GM12801 (cell line): ENCODE data around the gene MAN1B1.

Experiments used
- TF ChIP-seq, protein P1 (sequence below): IDR thresholded peaks from one replicate; pipeline ENCODE4 v1.5.1; 2011; ENCODE audit warnings: control low read depth; ENCODE audit not compliant: insufficient read length; ENCODE audit errors: extremely low read depth

The MAN1B1 gene

DNA sequence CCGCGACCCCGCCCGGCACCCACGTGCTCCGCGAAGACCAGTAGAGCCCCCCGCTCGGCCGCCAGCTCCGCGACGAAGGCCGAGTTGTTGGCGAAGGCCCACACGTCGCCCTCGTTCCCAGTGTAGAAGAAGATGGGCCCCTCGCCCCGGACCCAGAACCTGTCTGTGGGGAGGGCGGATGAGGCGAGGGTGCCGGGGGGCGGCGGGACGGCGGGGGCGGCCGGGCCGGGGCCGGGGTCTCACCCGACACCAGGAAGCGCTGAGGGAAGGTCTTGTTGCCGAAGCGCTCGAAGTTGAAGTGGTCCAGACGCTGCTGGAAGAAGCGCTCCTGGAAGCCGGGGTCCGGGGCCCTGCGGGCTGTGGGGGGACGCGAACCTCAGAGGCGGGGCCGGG lies 27.4 kb downstream of the MAN1B1 start:
- TF ChIP-seq, protein P1, sequence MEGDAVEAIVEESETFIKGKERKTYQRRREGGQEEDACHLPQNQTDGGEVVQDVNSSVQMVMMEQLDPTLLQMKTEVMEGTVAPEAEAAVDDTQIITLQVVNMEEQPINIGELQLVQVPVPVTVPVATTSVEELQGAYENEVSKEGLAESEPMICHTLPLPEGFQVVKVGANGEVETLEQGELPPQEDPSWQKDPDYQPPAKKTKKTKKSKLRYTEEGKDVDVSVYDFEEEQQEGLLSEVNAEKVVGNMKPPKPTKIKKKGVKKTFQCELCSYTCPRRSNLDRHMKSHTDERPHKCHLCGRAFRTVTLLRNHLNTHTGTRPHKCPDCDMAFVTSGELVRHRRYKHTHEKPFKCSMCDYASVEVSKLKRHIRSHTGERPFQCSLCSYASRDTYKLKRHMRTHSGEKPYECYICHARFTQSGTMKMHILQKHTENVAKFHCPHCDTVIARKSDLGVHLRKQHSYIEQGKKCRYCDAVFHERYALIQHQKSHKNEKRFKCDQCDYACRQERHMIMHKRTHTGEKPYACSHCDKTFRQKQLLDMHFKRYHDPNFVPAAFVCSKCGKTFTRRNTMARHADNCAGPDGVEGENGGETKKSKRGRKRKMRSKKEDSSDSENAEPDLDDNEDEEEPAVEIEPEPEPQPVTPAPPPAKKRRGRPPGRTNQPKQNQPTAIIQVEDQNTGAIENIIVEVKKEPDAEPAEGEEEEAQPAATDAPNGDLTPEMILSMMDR = no peak

DNA sequence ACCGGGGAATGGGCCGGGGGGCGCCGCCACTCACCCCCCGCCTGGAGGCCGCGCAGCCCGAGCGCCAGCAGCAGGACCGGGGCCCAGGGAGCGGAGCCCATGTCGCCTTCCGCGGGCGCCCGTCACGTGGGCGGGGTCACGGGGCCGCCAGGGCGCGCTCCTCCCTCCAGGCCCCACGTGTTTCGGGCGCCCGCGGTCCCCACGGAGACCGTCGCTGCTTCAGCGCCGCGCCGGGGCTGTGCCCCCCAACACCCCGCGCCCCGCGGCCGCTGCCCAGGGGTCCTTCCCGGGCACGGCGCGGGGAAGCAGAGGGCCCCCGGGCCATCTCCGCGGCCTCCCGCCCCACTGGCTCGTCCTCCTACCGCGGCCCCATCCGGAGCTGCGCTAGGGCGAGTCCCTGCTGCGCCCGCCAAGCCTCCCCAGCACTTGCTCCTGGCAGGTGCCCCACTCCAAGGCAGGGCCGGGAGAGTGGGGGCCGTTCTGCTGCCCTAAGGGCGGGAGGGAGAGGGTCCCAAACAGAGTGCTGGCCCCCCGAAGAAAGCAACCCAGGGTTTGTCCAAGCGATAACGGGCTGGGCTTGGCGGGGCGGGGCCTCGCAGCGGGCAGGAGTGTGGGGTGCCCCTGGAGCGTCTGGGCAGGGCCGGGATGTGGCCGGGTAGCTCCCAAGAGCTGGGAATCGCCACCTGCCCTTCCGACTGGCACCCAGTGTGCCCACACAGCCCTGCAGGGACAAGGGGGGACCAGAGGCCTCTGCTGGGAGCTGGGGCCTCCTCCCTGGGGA lies 28.0 kb downstream of the MAN1B1 start, which contains the start of gene DPP7:
Gene DPP7 (minus strand): TSS at position 121 of the 781 bp plus-strand sequence. CDS start 20 bp downstream, at position 101.
- TF ChIP-seq, protein P1 = no peak

DNA sequence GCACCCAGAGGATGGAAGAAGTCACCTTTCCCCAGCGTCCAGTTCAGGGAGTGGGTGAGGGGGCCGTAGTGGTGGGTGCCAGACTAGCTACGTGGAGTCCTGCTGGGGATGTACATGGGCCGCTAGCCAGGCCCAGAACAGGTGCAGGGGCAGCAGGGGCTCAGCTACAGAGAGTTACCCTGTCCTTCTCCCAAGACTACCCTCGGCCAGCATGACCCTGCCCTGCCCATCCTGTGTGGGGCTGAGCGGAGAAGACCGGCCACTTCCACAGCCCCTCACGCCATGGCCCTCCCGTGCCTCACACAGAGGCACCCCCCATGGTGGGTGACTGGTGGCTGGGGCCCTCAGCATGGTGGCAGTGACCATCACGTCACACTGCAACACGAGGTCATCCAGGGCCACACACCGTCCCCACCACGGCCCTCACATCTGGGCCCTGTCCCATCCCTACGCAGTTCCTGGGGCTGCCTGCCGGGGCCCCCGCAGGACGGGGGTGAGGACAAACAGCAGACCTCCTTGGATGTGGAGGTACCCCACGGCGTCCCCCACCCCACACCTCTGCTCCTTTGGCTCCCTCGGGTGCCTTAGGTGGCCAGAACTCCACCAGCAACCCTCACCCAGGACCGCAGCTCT lies 28.7 kb downstream of the MAN1B1 start:
- TF ChIP-seq, protein P1 = no peak

DNA sequence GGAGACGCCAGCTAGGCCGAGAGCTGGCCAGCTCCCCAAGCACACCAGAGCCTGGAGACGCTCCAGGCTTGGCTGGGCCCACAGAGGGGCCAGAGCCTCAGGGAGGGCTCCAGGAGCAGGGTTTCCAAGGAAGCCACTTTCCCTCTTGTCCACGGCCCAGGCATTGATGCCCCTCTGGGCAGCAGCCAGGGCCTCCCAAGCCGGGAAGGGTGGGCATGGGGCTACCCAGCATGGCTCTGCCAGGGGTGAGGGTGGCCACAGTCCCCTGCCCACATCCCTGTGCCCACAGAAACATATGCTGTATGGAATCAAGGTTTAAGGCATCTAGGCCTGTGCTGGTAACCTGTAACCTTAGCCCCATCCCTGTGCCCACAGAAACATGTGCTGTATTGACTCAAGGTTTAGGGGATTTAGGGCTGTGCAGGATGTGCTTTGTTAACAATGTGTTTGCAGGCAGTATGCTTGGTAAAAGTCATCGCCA lies 29.3 kb downstream of the MAN1B1 start:
- TF ChIP-seq, protein P1 = no peak

DNA sequence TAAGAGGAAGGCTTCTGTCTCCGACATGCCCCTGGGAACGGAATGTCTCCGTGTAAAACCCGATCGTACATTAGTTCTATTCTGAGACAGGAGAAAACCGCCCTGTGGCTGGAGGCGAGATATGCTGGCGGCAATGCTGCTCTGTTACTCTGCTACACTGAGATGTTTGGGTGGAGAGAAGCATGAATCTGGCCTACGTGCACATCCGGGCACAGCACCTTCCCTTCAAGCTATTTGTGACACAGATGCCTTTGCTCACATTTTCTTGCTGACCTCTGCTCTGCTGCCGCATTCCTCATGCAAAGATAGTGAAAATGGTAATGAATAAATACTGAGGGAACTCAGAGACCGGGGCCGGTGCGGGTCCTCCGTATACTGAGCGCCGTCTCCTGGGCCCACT lies 29.9 kb downstream of the MAN1B1 start:
- TF ChIP-seq, protein P1 = no peak

DNA sequence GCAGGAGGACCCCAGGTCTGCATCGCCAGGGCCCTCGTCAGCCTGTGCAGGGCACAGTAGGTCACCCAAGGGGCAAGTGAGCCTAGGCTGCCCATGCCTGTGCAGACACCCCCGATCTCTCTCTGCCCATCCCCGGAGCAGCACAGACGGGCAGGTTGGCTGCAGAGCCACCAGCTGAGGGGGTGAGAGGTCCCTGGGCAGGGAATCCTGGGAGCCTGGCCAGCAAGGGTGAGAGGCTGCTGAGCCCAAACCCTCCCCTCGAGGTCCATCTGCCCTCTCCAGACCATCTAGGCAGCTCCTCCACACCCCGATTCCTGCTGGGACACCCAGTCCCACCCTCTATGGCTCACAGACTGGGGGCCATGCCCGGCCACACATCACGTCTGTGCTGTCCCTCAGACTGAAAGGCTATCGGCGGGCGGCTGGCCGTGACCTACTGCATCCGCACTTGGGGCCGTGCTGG lies 30.5 kb downstream of the MAN1B1 start:
- TF ChIP-seq, protein P1 = no peak

DNA sequence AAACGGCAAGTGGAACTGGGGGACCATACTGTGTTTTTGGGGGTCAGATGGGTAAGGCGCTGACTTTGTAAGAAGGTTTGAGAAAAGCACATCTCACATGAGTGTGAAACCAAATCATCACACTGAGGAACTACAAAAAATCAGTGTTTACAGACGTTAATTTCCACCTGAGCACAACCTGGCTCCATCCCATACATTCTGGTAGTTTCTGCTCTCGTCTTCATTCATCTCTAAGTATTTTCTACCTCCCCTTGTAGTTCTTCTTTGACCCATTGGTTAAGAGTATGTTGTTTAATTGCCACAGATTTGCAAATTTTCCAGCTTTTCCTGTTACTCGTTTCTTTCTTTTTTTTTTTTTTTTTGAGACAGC lies 36.7 kb downstream of the MAN1B1 start:
- TF ChIP-seq, protein P1 = no peak
